NCI-H2081 treated with DMSO at 0.1 percent for 48 hours (cell line): ENCODE measurements around the gene TNFRSF13B.
"Not testable (repeated sequence)": the region's sequence is repeated elsewhere in the genome, so short reads cannot be mapped to it uniquely, and the experiment has no call there.

Experiments used
- DNase-seq: peaks from one replicate; lab custom pipeline; 2025; lab: John Stamatoyannopoulos, UW

The TNFRSF13B gene

GRCh38 chr17:16961022-16961421 lies 10.9 kb downstream of the TNFRSF13B start:
- DNase-seq = not testable (repeated sequence)

GRCh38 chr17:16955011-16955410 lies 16.9 kb downstream of the TNFRSF13B start:
- not testable (repeated sequence) for DNase-seq

GRCh38 chr17:16954521-16954920 lies 17.4 kb downstream of the TNFRSF13B start:
- no peak for DNase-seq

GRCh38 chr17:16953841-16954240 lies 18.1 kb downstream of the TNFRSF13B start:
- no peak for DNase-seq

GRCh38 chr17:16953347-16953746 lies 18.6 kb downstream of the TNFRSF13B start:
- no peak for DNase-seq

- no peak for DNase-seq
These were observed 19.5 kb downstream of the TNFRSF13B start for GRCh38 chr17:16952401-16952800.

- no peak for DNase-seq
These were observed 21.4 kb downstream of the TNFRSF13B start for GRCh38 chr17:16950488-16950887.

- no peak for DNase-seq
These were observed 23.1 kb downstream of the TNFRSF13B start for GRCh38 chr17:16948587-16949376.

GRCh38 chr17:16947470-16947869 lies 24.4 kb downstream of the TNFRSF13B start:
- DNase-seq = no peak

- DNase-seq = no peak
These were observed 26.2 kb downstream of the TNFRSF13B start for GRCh38 chr17:16945663-16946218.

- no peak for DNase-seq
These were observed 26.8 kb downstream of the TNFRSF13B start for GRCh38 chr17:16945136-16945482.

- no peak for DNase-seq
These were observed 27.4 kb downstream of the TNFRSF13B start for GRCh38 chr17:16944334-16945135.

- DNase-seq = no peak
These were observed 28.2 kb downstream of the TNFRSF13B start for GRCh38 chr17:16943541-16944333.

- DNase-seq = no peak
These were observed 28.9 kb downstream of the TNFRSF13B start for GRCh38 chr17:16943032-16943352.

- no peak for DNase-seq
These were observed 29.5 kb downstream of the TNFRSF13B start for GRCh38 chr17:16942141-16943031.

GRCh38 chr17:16941072-16942036 lies 30.6 kb downstream of the TNFRSF13B start:
- no peak for DNase-seq

- no peak for DNase-seq
These were observed 31.6 kb downstream of the TNFRSF13B start for GRCh38 chr17:16940116-16940881.

- no peak for DNase-seq
These were observed 32.3 kb downstream of the TNFRSF13B start for GRCh38 chr17:16939606-16940115.

- DNase-seq = no peak
These were observed 32.7 kb downstream of the TNFRSF13B start for GRCh38 chr17:16939208-16939576.
